Natural killer cell treated with Interleukin-12 subunit alpha and Interleukin-12 subunit beta and Interleukin-15 and Interleukin-18, amount 100 ng/mL, for 72 hours (primary cell): ENCODE measurements around the gene GIMAP6. TPM values are rescaled to one million over a fixed set of nuclear protein-coding genes. Genes with fewer than 3 reads are reported as not detected.
"Not testable (repeated sequence)": the region's sequence is repeated elsewhere in the genome, so short reads cannot be mapped to it uniquely, and the experiment has no call there.

Experiments used
- ATAC-seq, 2 donors: fragments of 150-1000 bp; cut with Tn5 transposase in 1 of 2; sonication (Bioruptor Pico), chemical (Tn5 transposase) in 1 of 2; 2 replicates each; pipeline ENCODE4 v1.10.0; 2021
- DNase-seq: peaks from one replicate; pipeline ENCODE4 v3.0.0; 2022; ENCODE audit warnings: low spot score
- H3K27ac Mint-ChIP-seq, 2 donors: 1 replicate in 1 of 2; 2 replicates in 1 of 2; pipeline ENCODE4 v1.8.0; 2022; ENCODE audit warnings: mixed read lengths in 2 of 2, mild to moderate bottlenecking in 1 of 2, moderate library complexity in 1 of 2
- H3K27me3 Mint-ChIP-seq, 2 donors: 1 replicate in 1 of 2; 2 replicates in 1 of 2; pipeline ENCODE4 v1.8.0; 2022; ENCODE audit warnings: mixed read lengths in 2 of 2
- H3K36me3 Mint-ChIP-seq: one replicate; pipeline ENCODE4 v1.8.0; 2022; ENCODE audit warnings: mixed read lengths
- H3K4me1 Mint-ChIP-seq, 2 donors: 1 replicate in 1 of 2; 2 replicates in 1 of 2; pipeline ENCODE4 v1.8.0; 2022; ENCODE audit warnings: low read depth in 2 of 2, mixed read lengths in 2 of 2, mild to moderate bottlenecking in 1 of 2
- H3K4me3 Mint-ChIP-seq: one replicate; pipeline ENCODE4 v1.8.0; 2022; ENCODE audit warnings: mixed read lengths
- H3K9me3 Mint-ChIP-seq: 2 replicates; pipeline ENCODE4 v1.8.0; 2022; ENCODE audit warnings: mixed read lengths
- total RNA-seq, 2 donors: library from RNA; stranded (reverse); gene quantifications; one replicate each; pipeline ENCODE4 v1.2.3, GENCODE V29; 2022

Gene GIMAP6
- total RNA-seq = 10 to 100 TPM; 55.8 to 88.4 TPM

DNA sequence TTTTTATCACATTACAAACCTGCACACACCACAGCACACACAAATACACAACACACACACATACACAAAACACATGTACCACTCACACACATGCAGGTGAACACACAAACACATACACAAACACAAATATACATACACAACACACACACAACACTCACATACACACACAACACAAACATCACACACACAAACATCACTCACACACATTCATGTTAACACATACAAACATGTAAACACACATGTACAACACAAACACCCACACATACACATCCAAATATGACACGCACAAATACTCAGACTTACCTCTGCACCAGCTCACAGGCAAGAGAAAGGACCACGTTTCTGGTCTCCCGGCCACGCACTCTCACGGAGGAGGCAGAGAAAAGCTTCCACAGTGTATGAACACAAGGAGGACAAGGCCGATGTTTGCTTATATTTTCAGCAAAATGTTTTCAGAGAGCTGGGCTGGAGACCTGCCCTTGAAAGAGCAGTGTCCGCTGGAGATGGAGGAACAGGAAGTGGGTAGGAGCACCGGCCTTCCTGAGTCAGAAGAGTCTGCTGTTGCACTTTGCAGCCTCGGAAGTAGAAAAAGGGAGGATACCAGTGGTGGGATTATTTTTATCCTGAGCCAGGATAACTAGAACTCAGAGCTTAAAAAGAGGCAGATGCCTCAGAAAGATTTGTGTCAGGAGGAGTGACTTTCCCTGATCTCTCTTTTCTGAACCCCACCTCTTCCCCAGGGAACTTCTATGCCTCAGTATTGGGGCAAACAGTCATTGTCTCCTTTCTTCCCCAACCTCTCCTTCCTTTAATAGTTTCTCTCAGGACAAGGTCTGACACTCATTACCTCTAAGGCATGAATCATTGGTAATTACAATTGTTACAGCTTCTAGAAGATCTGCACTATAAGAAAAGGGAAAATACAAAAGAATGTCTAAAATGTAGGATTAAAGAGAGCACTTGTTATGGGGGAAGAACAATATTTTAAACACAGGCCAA is at the start of gene GIMAP6:
GIMAP6 (minus strand) TSS at position 520 of the 999 bp plus-strand sequence. CDS start 2,243 bp downstream, outside the sequence.
- Mint-ChIP-seq H3K9me3 (peaks cover 9% of the 10 kb centered on the region), H3K36me3 (peaks cover 46% of the 10 kb centered on the region), H3K27me3 (no peaks in the 10 kb centered on the region), H3K4me3 (peak within 1 kb of the TSS; percentile 99), H3K27ac (peak within 1 kb of the TSS; percentile 92 to 95), H3K4me1 (peaks cover 62 to 74% of the 10 kb centered on the region in 2 donors)
- peak; percentile 70 for DNase-seq
- ATAC-seq = peak; percentile 87

GRCh38 chr7:150680364-150680763 is 48.2 kb upstream of the GIMAP6 start:
- not testable (repeated sequence) for H3K9me3 Mint-ChIP-seq, DNase-seq, ATAC-seq, H3K27me3 Mint-ChIP-seq
- Mint-ChIP-seq H3K36me3 (peaks cover 35% of the 10 kb centered on the region), H3K4me1 (peaks cover 68 to 77% of the 10 kb centered on the region in 2 donors), H3K4me3 (peak overlapping the region; percentile 51), H3K27ac (peak overlapping the region; percentile 71 to 100)

DNA sequence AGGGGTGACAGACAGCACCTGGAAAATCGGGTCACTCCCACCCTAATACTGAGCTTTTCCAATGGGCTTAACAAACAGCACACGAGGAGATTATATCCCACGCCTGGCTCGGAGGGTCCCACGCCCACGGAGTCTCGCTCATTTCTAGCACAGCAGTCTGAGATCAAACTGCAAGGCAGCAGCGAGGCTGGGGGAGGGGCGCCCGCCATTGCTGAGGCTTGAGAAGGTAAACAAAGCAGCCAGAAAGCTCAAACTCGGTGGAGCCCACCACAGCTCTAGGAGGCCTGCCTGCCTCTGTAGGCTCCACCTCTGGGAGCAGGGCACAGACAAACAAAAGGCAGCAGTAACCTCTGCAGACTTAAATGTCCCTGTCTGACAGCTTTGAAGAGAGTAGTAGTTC is 46.4 kb upstream of the GIMAP6 start:
- not testable (repeated sequence) for ATAC-seq, DNase-seq, H3K27me3 Mint-ChIP-seq, H3K9me3 Mint-ChIP-seq, H3K4me3 Mint-ChIP-seq
- H3K36me3 Mint-ChIP-seq = peaks cover 35% of the 10 kb centered on the region
- H3K27ac Mint-ChIP-seq = peak overlapping the region in 1 of 2 donors; percentile 76
- peaks cover 59 to 69% of the 10 kb centered on the region in 2 donors for H3K4me1 Mint-ChIP-seq

- DNase-seq, H3K9me3 Mint-ChIP-seq, H3K27me3 Mint-ChIP-seq, ATAC-seq: not testable (repeated sequence)
- peak overlapping the region; percentile 63 for H3K4me3 Mint-ChIP-seq
- H3K36me3 Mint-ChIP-seq = peaks cover 28% of the 10 kb centered on the region
- peak overlapping the region; percentile 54 to 86 for H3K27ac Mint-ChIP-seq
- peaks cover 50 to 64% of the 10 kb centered on the region in 2 donors for H3K4me1 Mint-ChIP-seq
Observed at GRCh38 chr7:150676854-150677253, 44.7 kb upstream of the GIMAP6 start.

DNA sequence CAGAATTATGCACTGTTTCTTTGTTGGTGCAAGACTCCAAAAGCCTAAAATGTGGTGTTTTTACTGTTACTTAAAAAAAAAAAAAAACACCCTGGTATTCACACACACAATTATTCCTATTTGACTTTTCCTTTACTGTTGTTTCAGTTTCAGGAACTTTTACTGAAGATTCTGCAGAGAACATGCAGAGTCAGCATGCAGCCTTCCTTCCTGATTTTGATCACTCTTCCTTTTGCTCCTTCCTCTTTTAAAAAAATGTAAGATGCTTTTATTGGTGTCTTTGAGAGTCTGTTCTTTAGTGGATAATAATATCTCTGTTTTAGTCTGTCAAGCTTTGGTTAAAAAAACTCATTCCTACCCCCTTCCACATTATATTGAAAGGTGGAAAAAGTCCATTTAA is 44.1 kb upstream of the GIMAP6 start:
- ATAC-seq, H3K27me3 Mint-ChIP-seq, H3K9me3 Mint-ChIP-seq, DNase-seq: not testable (repeated sequence)
- peak overlapping the region; percentile 54 to 86 for H3K27ac Mint-ChIP-seq
- H3K4me3 Mint-ChIP-seq = peak overlapping the region; percentile 63
- peaks cover 50 to 62% of the 10 kb centered on the region in 2 donors for H3K4me1 Mint-ChIP-seq
- peaks cover 24% of the 10 kb centered on the region for H3K36me3 Mint-ChIP-seq

- Mint-ChIP-seq H3K36me3 (peaks cover 24% of the 10 kb centered on the region), H3K27me3 (no peaks in the 10 kb centered on the region), H3K27ac (peak overlapping the region; percentile 54 to 86), H3K4me3 (peak overlapping the region; percentile 23), H3K9me3 (no peaks in the 10 kb centered on the region), H3K4me1 (peaks cover 52 to 62% of the 10 kb centered on the region in 2 donors)
- DNase-seq (no peak), ATAC-seq (no peak)
Observed at GRCh38 chr7:150675714-150676113, 43.5 kb upstream of the GIMAP6 start.

DNA sequence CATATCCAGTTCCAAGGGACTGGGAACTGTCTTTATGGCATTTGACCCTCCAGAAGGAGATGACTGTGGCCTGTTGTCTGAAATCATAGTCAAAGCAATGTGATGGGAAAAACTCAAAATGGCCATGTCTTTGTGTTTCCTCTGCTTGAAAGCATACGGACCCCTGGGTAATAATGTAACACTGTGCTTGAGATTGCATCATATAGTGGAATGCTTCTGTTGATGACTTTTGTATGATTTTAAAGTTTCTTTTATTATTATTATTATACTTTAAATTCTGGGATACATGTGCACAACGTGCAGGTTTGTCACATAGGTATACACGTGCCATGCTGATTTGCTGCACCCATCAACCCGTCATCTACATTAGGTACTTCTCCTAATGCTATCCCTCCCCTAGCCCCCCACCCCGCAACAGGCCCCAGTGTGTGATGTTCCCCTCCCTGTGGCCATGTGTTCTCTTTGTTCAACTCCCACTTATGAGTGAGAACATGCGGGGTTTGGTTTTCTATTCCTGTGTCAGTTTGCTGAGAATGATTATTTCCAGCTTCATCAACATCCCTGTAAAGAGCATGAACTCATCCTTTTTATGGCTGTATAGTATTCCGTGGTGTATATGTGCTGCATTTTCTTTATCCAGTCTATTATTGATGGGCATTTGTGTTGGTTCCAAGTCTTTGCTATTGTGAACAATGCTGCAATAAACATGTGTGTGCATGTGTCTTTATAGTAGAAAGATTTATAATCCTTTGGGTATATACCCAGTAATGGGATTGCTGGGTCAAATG is 39.8 kb upstream of the GIMAP6 start:
- not testable (repeated sequence) for H3K27me3 Mint-ChIP-seq, H3K9me3 Mint-ChIP-seq, H3K4me3 Mint-ChIP-seq, DNase-seq, ATAC-seq
- Mint-ChIP-seq H3K27ac (peak overlapping the region; percentile 71 to 75), H3K4me1 (peaks cover 51 to 68% of the 10 kb centered on the region in 2 donors), H3K36me3 (peaks cover 31% of the 10 kb centered on the region)

DNA sequence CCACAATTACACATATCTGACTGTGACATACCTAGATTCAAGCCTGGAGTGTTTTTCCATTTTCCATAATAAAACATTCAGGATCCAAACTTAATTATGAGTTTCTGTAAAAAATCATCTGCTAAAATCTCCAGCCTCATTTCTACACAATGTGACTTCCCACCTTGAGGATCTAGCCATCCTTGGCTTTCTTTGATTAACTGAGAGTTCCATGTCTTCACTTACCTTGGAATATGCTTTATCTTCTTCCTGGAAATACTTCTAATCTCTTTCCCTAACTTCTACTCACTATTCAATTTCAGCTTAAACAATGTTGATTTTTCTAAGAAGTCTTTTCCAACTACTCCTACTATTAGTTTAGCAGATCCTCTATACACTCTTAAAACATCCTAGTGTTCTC is 36.8 kb upstream of the GIMAP6 start:
- no peak for ATAC-seq
- peaks cover 60 to 76% of the 10 kb centered on the region in 2 donors for H3K4me1 Mint-ChIP-seq
- H3K27me3 Mint-ChIP-seq = no peaks in the 10 kb centered on the region
- peaks cover 34% of the 10 kb centered on the region for H3K36me3 Mint-ChIP-seq
- H3K27ac Mint-ChIP-seq = peak overlapping the region; percentile 97 to 100
- DNase-seq = no peak
- H3K9me3 Mint-ChIP-seq = peaks cover 3% of the 10 kb centered on the region
- H3K4me3 Mint-ChIP-seq = peak overlapping the region; percentile 81

- ATAC-seq = peak; percentile 83 to 84
- Mint-ChIP-seq H3K27ac (peak overlapping the region; percentile 97 to 100), H3K9me3 (peaks cover 3% of the 10 kb centered on the region), H3K36me3 (peaks cover 36% of the 10 kb centered on the region), H3K4me1 (peaks cover 62 to 81% of the 10 kb centered on the region in 2 donors), H3K27me3 (no peaks in the 10 kb centered on the region), H3K4me3 (peak overlapping the region; percentile 81)
- DNase-seq = peak; percentile 85
Observed at GRCh38 chr7:150668472-150668911, 36.3 kb upstream of the GIMAP6 start.

DNA sequence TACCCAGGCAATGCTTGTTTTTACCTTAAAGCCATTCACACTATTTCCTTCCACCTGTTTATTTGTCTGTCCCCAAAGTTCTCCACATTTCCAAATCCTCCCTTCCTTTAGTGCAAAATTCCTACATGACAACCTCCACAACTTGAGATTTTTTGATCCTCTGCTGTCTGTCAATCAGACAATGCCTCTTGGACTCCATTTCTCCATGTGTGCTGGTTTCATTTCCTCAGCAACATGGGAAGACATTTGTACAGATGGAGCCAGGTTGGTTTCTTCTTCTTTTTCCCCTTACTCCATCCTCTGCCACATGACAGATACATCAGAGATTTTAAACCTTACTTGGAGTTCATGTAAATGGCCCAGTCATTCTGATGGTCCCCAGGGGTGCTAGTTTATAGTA is 34.2 kb upstream of the GIMAP6 start:
- peaks cover 3% of the 10 kb centered on the region for H3K9me3 Mint-ChIP-seq

DNA sequence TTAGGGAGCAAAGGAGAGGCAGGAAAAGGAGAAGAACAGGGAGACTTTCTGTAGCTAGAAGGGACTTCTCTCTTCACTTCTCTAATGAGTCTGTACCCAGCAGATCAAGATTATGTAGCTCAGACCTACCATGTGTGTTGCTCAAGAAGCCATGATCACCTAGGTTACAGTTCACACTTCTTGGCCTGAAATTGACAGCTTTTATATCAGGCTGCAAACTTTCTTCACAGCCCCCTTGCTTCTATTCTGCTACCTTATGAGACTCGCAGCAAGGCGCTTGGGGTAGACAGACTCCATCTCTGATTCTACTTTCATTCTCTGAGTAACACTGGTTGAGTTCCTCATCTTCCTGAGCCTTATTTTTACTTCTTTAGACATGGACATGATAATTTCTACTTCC is 33.7 kb upstream of the GIMAP6 start:
- Mint-ChIP-seq H3K4me1 (peaks cover 73 to 87% of the 10 kb centered on the region in 2 donors), H3K9me3 (peaks cover 3% of the 10 kb centered on the region), H3K27me3 (no peaks in the 10 kb centered on the region), H3K4me3 (peak overlapping the region; percentile 81), H3K36me3 (peaks cover 22% of the 10 kb centered on the region), H3K27ac (peak overlapping the region; percentile 97 to 100)
- DNase-seq (peak; percentile 80), ATAC-seq (peak; percentile 77 to 86)

More for the DNA sequence above, 34.2 kb upstream of the GIMAP6 start:
- H3K4me1 Mint-ChIP-seq = peaks cover 72 to 87% of the 10 kb centered on the region in 2 donors
- peak overlapping the region; percentile 97 to 100 for H3K27ac Mint-ChIP-seq
- H3K27me3 Mint-ChIP-seq = no peaks in the 10 kb centered on the region
- H3K4me3 Mint-ChIP-seq = peak overlapping the region; percentile 81
- DNase-seq (no peak), ATAC-seq (no peak)
- H3K36me3 Mint-ChIP-seq = peaks cover 26% of the 10 kb centered on the region

DNA sequence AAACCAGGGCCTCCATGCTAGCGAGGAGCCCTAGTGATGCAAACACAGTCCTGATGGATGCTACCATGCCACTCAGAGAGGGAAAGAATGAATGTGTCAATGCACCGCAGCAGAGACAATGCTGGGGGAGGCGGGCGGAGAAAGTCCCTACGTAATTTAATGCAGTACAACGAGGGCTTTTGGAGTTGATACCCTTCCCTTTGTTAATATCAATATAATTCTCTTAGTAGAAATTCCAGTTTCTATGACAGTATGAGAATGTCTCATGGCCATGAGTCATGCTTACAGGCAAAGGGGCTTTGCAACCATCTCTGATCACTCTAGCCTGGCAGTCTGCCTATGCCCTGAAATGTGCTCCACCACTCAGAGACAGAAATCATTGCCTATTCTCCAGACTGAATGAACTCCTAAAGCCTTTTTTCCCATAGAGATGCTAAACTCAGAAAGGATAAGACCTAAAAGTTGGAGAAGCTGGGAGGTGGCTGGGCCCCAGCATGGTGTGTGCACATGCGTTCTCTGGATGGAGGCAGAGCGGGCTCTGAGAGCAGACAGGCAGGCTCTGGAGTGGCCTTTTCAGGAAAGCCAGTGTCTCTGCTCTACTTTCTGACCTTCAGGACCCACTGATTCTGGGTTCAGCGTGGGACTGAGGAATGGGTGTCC is 33.0 kb upstream of the GIMAP6 start:
- Mint-ChIP-seq H3K9me3 (peaks cover 3% of the 10 kb centered on the region), H3K4me3 (peak overlapping the region; percentile 81), H3K27me3 (no peaks in the 10 kb centered on the region), H3K36me3 (peaks cover 18% of the 10 kb centered on the region), H3K27ac (peak overlapping the region; percentile 97 to 100), H3K4me1 (peaks cover 74 to 86% of the 10 kb centered on the region in 2 donors)
- ATAC-seq (peak in 1 of 2 donors; percentile 36), DNase-seq (no peak)
